Lower lobe of right lung (tissue), 2 donors: ENCODE measurements around the gene ACYP1. TPM values are rescaled to one million over a fixed set of nuclear protein-coding genes. Genes with fewer than 3 reads are reported as not detected.

Source experiments
- ATAC-seq, 2 donors: fragments of 200-7000 bp; cut with Tn5 transposase; one replicate each; pipeline ENCODE4 v1.9.1; 2020 to 2022; ENCODE audit warnings: mild to moderate bottlenecking in 2 of 2, moderate library complexity in 2 of 2
- DNase-seq: peaks from one replicate; pipeline ENCODE4 v3.0.0-alpha.2; 2020
- H3K27ac ChIP-seq: fragments of 200-600 bp; one replicate; pipeline ENCODE4 v1.8.0; 2022
- H3K27me3 ChIP-seq: fragments of 200-600 bp; one replicate; pipeline ENCODE4 v1.8.0; 2022; ENCODE audit warnings: low read depth
- H3K36me3 ChIP-seq: fragments of 200-600 bp; one replicate; pipeline ENCODE4 v1.8.0; 2022; ENCODE audit warnings: mild to moderate bottlenecking
- H3K4me1 ChIP-seq: fragments of 200-600 bp; one replicate; pipeline ENCODE4 v1.8.0; 2022
- H3K4me3 ChIP-seq: fragments of 200-600 bp; one replicate; pipeline ENCODE4 v1.8.0; 2022; ENCODE audit warnings: mild to moderate bottlenecking
- H3K9me3 ChIP-seq: fragments of 200-600 bp; one replicate; pipeline ENCODE4 v1.8.0; 2022
- intact Hi-C: fragments of 100-400 bp; cut with DNase I; formaldehyde crosslinking; loops from one replicate; pipeline ENCODE4 v1.11.0; 2022
- total RNA-seq: library from RNA; stranded (reverse); fragmentation: NEBNext Ultra II Directional; extraction: Animal tissue kit (Norgen Biotek cat#: 25700); gene quantifications from one replicate; pipeline ENCODE4 v1.2.1, GENCODE V29; 2021
- TF ChIP-seq, protein P1 (sequence below): fragments of 200-600 bp; IDR thresholded peaks from one replicate; pipeline ENCODE4 v1.8.0; 2022; ENCODE audit warnings: antibody characterized with exemption, mild to moderate bottlenecking
- donor health status: DM: no; HTN: yes; CAD: no; lungs with severe emphysema.

Gene ACYP1
- total RNA-seq, 1 donor from 2014 or later: 19.7 TPM

DNA sequence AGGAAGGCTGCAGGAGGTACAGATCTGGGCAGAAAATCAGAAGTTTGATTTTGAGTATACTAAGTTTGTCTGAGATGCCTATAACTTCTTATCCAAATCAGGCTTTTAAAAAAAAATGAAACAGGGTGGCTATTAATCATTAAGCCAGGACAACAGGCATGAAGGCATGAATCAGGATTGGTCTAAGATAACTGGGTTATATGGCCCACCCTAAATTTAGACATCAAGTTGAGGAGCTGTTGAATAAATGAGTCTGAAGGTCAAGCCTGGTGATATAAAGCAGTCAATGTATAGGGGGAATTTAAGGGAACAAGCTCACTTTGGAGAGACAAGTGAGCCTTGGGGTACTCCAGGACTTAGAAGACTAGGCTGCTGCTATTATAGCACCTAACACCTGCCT lies 34.4 kb upstream of the ACYP1 start:
- ATAC-seq (no peak), DNase-seq (no peak)
- Histone ChIP-seq H3K27ac (no peak overlapping the region), H3K4me1 (no peaks in the 10 kb centered on the region), H3K36me3 (peaks cover 98% of the 10 kb centered on the region), H3K27me3 (no peaks in the 10 kb centered on the region), H3K4me3 (no peak overlapping the region), H3K9me3 (no peaks in the 10 kb centered on the region)
- intact Hi-C loops: no loop called here
- TF ChIP-seq, protein P1, sequence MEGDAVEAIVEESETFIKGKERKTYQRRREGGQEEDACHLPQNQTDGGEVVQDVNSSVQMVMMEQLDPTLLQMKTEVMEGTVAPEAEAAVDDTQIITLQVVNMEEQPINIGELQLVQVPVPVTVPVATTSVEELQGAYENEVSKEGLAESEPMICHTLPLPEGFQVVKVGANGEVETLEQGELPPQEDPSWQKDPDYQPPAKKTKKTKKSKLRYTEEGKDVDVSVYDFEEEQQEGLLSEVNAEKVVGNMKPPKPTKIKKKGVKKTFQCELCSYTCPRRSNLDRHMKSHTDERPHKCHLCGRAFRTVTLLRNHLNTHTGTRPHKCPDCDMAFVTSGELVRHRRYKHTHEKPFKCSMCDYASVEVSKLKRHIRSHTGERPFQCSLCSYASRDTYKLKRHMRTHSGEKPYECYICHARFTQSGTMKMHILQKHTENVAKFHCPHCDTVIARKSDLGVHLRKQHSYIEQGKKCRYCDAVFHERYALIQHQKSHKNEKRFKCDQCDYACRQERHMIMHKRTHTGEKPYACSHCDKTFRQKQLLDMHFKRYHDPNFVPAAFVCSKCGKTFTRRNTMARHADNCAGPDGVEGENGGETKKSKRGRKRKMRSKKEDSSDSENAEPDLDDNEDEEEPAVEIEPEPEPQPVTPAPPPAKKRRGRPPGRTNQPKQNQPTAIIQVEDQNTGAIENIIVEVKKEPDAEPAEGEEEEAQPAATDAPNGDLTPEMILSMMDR: no peak

DNA sequence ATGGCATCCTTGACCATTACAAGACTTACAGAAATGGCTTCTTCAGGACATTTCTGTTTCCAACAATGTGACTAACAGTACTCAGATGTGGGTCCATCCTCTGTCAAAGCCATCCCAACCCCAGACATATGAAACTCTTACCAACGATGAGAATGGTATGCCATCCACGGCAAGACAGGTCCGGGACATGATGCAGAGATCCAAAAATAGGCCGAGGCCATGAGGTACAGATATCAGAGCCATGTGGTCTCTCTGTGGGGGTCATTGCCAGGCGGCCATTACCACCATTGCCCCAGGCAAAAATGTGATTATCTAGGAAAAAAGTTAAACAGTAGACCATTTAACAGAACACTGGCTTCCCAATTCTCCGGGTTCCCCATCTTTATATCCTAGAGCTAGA lies 33.1 kb upstream of the ACYP1 start:
- TF ChIP-seq, protein P1: no peak
- intact Hi-C loops: no loop called here
- Histone ChIP-seq H3K9me3 (no peaks in the 10 kb centered on the region), H3K36me3 (peaks cover 100% of the 10 kb centered on the region), H3K4me1 (no peaks in the 10 kb centered on the region), H3K4me3 (no peak overlapping the region), H3K27me3 (no peaks in the 10 kb centered on the region), H3K27ac (no peak overlapping the region)
- no peak for ATAC-seq
- no peak for DNase-seq

DNA sequence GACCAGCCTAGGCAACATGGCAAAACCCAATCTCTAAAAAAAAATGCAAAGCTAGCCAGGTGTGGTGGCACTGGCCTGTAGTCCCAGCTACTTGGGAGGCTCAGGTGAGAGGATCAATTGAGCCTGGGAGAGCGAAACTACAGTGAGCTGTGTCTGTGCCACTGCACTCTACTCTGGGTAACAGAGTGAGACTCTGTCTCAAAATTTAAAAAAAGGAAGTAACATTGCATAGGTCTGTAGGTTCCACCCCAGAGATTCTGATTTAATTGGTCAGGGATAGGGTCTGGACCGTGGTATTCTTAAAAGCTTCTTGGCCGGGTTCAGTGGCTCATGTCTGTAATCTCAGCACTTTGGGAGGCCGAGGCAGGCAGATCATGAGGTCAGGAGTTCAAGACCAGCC lies 31.9 kb upstream of the ACYP1 start:
- no peaks in the 10 kb centered on the region for H3K27me3 ChIP-seq
- no peak overlapping the region for H3K27ac ChIP-seq
- intact Hi-C loops: no loop called here
- H3K36me3 ChIP-seq: peaks cover 100% of the 10 kb centered on the region
- H3K9me3 ChIP-seq: no peaks in the 10 kb centered on the region
- ATAC-seq: no peak
- TF ChIP-seq, protein P1: no peak
- H3K4me1 ChIP-seq: no peaks in the 10 kb centered on the region
- no peak for DNase-seq
- H3K4me3 ChIP-seq: no peak overlapping the region

DNA sequence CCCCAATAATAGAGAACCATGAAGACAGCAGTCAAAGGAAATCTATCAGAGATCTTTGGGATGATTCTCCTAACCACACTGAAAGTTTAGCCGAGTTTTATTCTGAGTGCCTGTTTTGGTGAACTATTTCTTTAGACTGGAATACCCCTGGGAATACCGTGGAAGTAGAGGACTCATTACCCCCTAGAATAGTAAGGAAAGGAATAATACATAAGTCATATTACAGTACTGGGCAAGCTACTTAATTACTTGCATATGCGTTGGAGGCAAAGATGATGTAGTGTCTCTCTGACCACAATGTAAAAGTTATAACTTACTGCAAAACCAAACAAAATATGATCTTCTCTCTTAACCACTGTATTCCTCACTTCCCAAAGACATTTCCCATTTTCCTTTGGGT lies 31.1 kb upstream of the ACYP1 start:
- no peaks in the 10 kb centered on the region for H3K9me3 ChIP-seq
- intact Hi-C loops: no loop called here
- H3K4me1 ChIP-seq: no peaks in the 10 kb centered on the region
- no peaks in the 10 kb centered on the region for H3K27me3 ChIP-seq
- peaks cover 100% of the 10 kb centered on the region for H3K36me3 ChIP-seq
- ATAC-seq: no peak
- TF ChIP-seq, protein P1: no peak
- H3K27ac ChIP-seq: no peak overlapping the region
- DNase-seq: no peak
- H3K4me3 ChIP-seq: no peak overlapping the region

DNA sequence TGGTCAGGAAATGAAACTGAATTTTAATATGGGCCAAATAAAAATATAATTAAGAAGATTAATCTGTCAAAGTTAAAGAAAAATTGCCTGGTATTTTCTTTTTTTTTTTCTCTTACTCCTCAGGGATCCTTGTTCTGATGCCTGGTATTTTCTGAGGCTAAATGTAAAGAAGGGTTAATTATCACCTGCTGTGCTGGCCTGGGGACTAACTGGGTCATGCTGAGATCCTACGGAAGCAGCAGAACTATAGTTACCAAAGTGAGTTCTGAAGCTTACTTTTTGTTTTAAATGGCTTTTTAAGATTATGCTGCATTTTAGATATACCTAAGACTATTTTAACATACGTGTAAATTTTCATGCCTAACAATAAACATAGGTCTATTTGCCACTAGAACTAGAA lies 28.9 kb upstream of the ACYP1 start:
- Histone ChIP-seq H3K4me3 (no peak overlapping the region), H3K27ac (no peak overlapping the region), H3K9me3 (no peaks in the 10 kb centered on the region), H3K27me3 (no peaks in the 10 kb centered on the region), H3K4me1 (no peaks in the 10 kb centered on the region), H3K36me3 (peaks cover 99% of the 10 kb centered on the region)
- ATAC-seq (no peak), DNase-seq (no peak)
- intact Hi-C loops: no loop called here
- TF ChIP-seq, protein P1: no peak

DNA sequence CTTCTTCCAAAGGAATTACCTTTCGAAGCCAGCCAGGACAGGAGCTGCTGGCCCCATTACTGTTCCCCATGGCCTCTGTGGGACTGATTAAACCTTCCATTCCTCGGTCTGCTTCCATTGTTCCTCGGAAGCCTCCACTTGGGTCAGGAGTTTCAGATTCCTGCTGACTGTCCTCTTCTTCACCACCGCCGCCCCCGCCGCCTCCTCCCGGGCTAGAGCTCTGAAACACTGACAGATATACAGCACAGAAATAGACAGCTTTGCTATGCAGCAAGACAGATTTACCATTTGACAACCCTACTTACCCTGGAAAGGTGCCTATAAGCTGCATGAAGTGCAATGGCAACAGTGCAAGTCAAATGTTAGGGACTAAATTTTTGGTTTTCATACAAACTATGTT lies 27.4 kb upstream of the ACYP1 start:
- H3K9me3 ChIP-seq: no peaks in the 10 kb centered on the region
- no peaks in the 10 kb centered on the region for H3K4me1 ChIP-seq
- intact Hi-C loops: no loop called here
- peaks cover 99% of the 10 kb centered on the region for H3K36me3 ChIP-seq
- H3K4me3 ChIP-seq: no peak overlapping the region
- ATAC-seq (no peak), DNase-seq (no peak)
- no peak overlapping the region for H3K27ac ChIP-seq
- H3K27me3 ChIP-seq: no peaks in the 10 kb centered on the region
- TF ChIP-seq, protein P1: no peak
